MM.1S (cell line): Measurements from ENCODE around the gene FJX1.

ENCODE experiments used
- DNase-seq: peaks from one replicate; pipeline ENCODE4 v3.0.0-alpha.2; 2015
- H2AFZ ChIP-seq: fragments of 300-600 bp; sonication (generic); 2 replicates; pipeline ENCODE4 v1.6.0; 2016; ENCODE audit warnings: antibody characterized with exemption, low read length
- H3F3A ChIP-seq: fragments of 300-600 bp; sonication (generic); 2 replicates; pipeline ENCODE4 v1.6.1; 2016; ENCODE audit warnings: mild to moderate bottlenecking, antibody characterized with exemption, low read length, moderate library complexity, mixed read lengths; ENCODE audit not compliant: insufficient read depth
- H3K27ac ChIP-seq: fragments of 300-600 bp; sonication (generic); 2 replicates; pipeline ENCODE4 v1.5.1; 2016; ENCODE audit warnings: mild to moderate bottlenecking, low read length
- H3K27me3 ChIP-seq: fragments of 300-600 bp; sonication (generic); replicated peaks from 2 replicates; pipeline ENCODE4 v1.6.0; 2016; ENCODE audit warnings: low read length; ENCODE audit not compliant: insufficient read depth
- H3K36me3 ChIP-seq: fragments of 300-600 bp; sonication (generic); replicated peaks from 2 replicates; pipeline ENCODE4 v1.6.1; 2016; ENCODE audit warnings: mild to moderate bottlenecking, low read length, mixed read lengths; ENCODE audit not compliant: insufficient read depth
- H3K4me1 ChIP-seq: fragments of 300-600 bp; sonication (generic); 2 replicates; pipeline ENCODE4 v1.6.1; 2016; ENCODE audit warnings: low read length, mixed read lengths
- H3K4me2 ChIP-seq: fragments of 300-600 bp; sonication (generic); 2 replicates; pipeline ENCODE4 v1.6.0; 2016; ENCODE audit warnings: low read depth, low read length
- H3K4me3 ChIP-seq: fragments of 300-600 bp; sonication (generic); 2 replicates; pipeline ENCODE4 v1.5.1; 2016; ENCODE audit warnings: low read length, mixed read lengths
- H3K79me2 ChIP-seq: fragments of 300-600 bp; sonication (generic); 2 replicates; pipeline ENCODE4 v1.6.1; 2016; ENCODE audit warnings: mixed run types, low read length, mixed read lengths
- H3K9ac ChIP-seq: fragments of 300-600 bp; sonication (generic); 2 replicates; pipeline ENCODE4 v1.6.1; 2016; ENCODE audit warnings: low read length, mixed read lengths
- H3K9me2 ChIP-seq: fragments of 300-600 bp; sonication (generic); replicated peaks from 2 replicates; pipeline ENCODE4 v1.6.1; 2016; ENCODE audit warnings: mild to moderate bottlenecking, low read length, mixed read lengths; ENCODE audit not compliant: insufficient read depth
- H3K9me3 ChIP-seq: fragments of 300-600 bp; sonication (generic); replicated peaks from 2 replicates; pipeline ENCODE4 v1.6.1; 2016; ENCODE audit warnings: mild to moderate bottlenecking, low read length, mixed read lengths; ENCODE audit not compliant: insufficient read depth
- H4K20me1 ChIP-seq: fragments of 300-600 bp; sonication (generic); 2 replicates; pipeline ENCODE4 v1.6.1; 2016; ENCODE audit warnings: mild to moderate bottlenecking, low read length, moderate library complexity, mixed read lengths; ENCODE audit not compliant: insufficient read depth
- EZH2 ChIP-seq: fragments of 300-600 bp; sonication (generic); optimal IDR thresholded peaks from 2 replicates; pipeline ENCODE3; 2017; ENCODE audit warnings: low read depth, mild to moderate bottlenecking, antibody characterized with exemption, low read length, mixed read lengths
- EZH2phosphoT487 ChIP-seq: fragments of 300-600 bp; sonication (generic); IDR thresholded peaks from 2 replicates; pipeline ENCODE4 v1.6.1; 2018; ENCODE audit warnings: antibody characterized with exemption, low read length
- TF ChIP-seq, protein P1 (sequence below): fragments of 300-600 bp; sonication (generic); IDR thresholded peaks from 2 replicates; pipeline ENCODE4 v1.5.1; 2016; ENCODE audit warnings: antibody characterized with exemption, low read length, mixed read lengths

The FJX1 gene

DNA sequence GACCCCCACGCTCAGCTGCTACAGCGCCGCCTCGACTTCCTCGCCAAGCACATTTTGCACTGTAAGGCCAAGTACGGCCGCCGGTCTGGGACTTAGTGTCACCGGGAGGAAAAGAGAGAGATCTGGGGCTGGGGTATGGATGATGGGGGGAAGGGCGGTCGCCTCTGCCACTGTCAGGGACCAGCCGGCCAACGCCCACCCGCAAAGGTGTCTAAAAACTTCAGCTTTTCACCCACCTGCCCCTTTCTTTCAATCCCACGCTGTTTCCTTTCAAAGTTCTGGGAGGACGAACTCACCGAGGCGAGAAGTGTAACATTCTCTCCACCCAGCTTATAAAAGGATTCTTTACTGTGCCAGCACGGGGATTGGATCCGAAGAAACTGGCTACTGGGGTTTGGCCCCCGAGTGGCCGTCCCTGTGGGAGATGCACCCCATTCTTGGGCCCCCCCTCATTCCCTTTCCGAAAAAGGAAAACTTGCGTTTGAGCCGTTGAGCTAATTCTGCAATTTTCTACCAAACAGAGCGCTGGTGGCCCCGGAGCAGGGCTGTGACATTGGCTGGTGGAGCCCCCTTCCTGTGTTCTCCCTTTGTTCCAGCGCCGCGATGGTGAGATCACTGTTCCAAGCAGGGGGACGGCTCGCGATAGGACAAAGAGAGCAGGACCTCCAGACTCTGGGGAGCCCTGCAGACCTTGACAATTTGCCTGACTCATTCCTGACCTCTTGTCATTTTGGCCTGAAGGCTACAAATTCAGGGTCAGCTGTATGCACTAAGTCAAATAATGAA is 1.8 kb downstream of the FJX1 start:
- H3K79me2 ChIP-seq, result no peaks in the 10 kb centered on the region
- H4K20me1 ChIP-seq, result no peaks in the 10 kb centered on the region
- H3K9me2 ChIP-seq, result no peaks in the 10 kb centered on the region
- no peak for TF ChIP-seq EZH2phosphoT487
- TF ChIP-seq, protein P1, sequence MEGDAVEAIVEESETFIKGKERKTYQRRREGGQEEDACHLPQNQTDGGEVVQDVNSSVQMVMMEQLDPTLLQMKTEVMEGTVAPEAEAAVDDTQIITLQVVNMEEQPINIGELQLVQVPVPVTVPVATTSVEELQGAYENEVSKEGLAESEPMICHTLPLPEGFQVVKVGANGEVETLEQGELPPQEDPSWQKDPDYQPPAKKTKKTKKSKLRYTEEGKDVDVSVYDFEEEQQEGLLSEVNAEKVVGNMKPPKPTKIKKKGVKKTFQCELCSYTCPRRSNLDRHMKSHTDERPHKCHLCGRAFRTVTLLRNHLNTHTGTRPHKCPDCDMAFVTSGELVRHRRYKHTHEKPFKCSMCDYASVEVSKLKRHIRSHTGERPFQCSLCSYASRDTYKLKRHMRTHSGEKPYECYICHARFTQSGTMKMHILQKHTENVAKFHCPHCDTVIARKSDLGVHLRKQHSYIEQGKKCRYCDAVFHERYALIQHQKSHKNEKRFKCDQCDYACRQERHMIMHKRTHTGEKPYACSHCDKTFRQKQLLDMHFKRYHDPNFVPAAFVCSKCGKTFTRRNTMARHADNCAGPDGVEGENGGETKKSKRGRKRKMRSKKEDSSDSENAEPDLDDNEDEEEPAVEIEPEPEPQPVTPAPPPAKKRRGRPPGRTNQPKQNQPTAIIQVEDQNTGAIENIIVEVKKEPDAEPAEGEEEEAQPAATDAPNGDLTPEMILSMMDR, result no peak
- H3K36me3 ChIP-seq, result no peaks in the 10 kb centered on the region
- peak overlapping the region; percentile 97; the same call in 1 of the 2 replicates for H3K4me2 ChIP-seq
- H3K9me3 ChIP-seq, result no peaks in the 10 kb centered on the region
- no peak for DNase-seq
- peaks cover 12% of the 10 kb centered on the region for H3F3A ChIP-seq
- H3K27me3 ChIP-seq, result no peaks in the 10 kb centered on the region
- peak overlapping the region; percentile 74; the same call in 1 of the 2 replicates for H2AFZ ChIP-seq
- no peak overlapping the region for H3K9ac ChIP-seq
- H3K4me3 ChIP-seq, result peak overlapping the region; percentile 73
- H3K4me1 ChIP-seq, result no peaks in the 10 kb centered on the region
- H3K27ac ChIP-seq, result no peak overlapping the region

DNA sequence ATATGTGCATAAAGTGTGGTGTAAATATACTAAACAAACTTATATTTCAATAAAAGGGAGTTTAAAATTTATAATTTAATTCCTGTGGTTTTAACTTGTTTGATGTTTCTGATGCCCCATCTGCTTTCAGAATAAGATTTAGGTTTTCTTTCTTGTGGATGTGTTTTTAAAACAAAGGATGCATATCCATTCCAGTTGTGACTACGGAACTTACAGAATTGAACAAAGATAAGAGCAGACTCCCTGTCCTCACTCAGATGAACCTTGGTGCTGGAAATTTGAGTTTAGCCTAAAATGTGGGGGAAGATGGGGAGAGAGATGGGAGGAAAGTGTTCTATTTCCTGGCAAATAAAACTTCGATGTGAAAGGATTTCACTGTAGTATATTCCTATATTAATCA is 2.5 kb downstream of the FJX1 start:
- H3K4me3 ChIP-seq, result no peak overlapping the region
- H3K27ac ChIP-seq, result no peak overlapping the region
- H3K4me2 ChIP-seq, result no peak overlapping the region

DNA sequence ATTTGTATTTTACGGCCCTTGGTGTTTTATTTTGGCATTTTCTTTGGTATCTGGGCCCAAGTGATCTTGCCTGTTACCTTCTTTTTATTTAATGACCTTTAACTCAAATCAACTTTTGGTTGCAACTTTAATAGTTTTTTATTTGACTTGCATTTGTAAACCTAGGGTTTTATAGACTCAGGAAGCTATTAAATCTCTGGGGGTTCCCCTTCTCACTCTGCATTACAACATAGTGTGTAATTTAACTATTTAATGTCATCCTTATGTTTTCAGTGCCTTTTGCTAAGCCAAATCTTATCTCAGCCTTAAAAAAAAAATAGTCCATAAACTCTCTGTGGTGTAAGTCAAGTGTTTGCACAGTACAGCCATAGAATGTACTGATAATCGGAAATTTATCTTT is 3.4 kb downstream of the FJX1 start:
- Histone ChIP-seq H2AFZ (no peak overlapping the region), H3K4me1 (no peaks in the 10 kb centered on the region), H3F3A (peaks cover 10% of the 10 kb centered on the region), H3K4me3 (no peak overlapping the region), H3K9ac (no peak overlapping the region), H3K9me3 (no peaks in the 10 kb centered on the region), H3K27me3 (no peaks in the 10 kb centered on the region), H4K20me1 (no peaks in the 10 kb centered on the region), H3K79me2 (no peaks in the 10 kb centered on the region), H3K27ac (no peak overlapping the region), H3K36me3 (no peaks in the 10 kb centered on the region), H3K4me2 (no peak overlapping the region), H3K9me2 (no peaks in the 10 kb centered on the region)
- DNase-seq, result no peak
- TF ChIP-seq, protein P1, result no peak
- TF ChIP-seq EZH2 (no peak), EZH2phosphoT487 (no peak)

More for the DNA sequence above, 2.5 kb downstream of the FJX1 start:
- no peaks in the 10 kb centered on the region for H3K27me3 ChIP-seq
- no peak for DNase-seq
- no peak overlapping the region for H2AFZ ChIP-seq
- H3K4me1 ChIP-seq, result no peaks in the 10 kb centered on the region
- H3K9me3 ChIP-seq, result no peaks in the 10 kb centered on the region
- no peaks in the 10 kb centered on the region for H3K36me3 ChIP-seq
- no peaks in the 10 kb centered on the region for H4K20me1 ChIP-seq
- TF ChIP-seq, protein P1, result no peak
- TF ChIP-seq EZH2phosphoT487 (no peak), EZH2 (no peak)
- H3F3A ChIP-seq, result peaks cover 12% of the 10 kb centered on the region
- H3K9ac ChIP-seq, result no peak overlapping the region
- no peaks in the 10 kb centered on the region for H3K9me2 ChIP-seq
- H3K79me2 ChIP-seq, result no peaks in the 10 kb centered on the region
